ENCODE data around the gene PDZD2.
"Not testable (repeated sequence)": the region's sequence is repeated elsewhere in the genome, so short reads cannot be mapped to it uniquely, and the experiment has no call there.

PDZD2 gene

GRCh38 chr5:32103521-32103920, 464.6 kb downstream of the PDZD2 start:
- DNase-seq (ENCODE audit: low spot score): no peak

GRCh38 chr5:32107291-32107690, 468.4 kb downstream of the PDZD2 start:
- no peak for DNase-seq (ENCODE audit: low spot score)

DNA sequence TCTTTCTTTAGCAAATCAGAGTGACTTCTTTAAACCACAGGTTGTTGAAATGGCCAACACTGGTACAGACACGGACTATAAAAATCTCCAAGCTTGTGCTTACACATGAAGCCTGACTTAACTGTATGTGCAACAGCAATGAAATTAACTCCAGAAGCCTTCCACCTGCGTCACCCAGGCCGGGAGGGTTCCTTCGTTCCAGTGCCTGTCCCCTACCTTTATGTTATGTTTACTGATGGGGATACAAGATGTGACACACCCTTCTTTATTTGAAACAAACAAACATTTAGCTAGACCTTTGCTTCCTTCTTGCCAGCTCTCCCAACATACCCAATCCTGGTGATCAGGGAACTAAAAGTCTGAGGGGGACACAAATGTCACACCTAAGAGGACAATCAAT, 469.2 kb downstream of the PDZD2 start:
- no peak for DNase-seq (ENCODE audit: low spot score)

GRCh38 chr5:32109236-32109635, 470.3 kb downstream of the PDZD2 start:
- peak; percentile 21 for DNase-seq (ENCODE audit: low spot score)

DNA sequence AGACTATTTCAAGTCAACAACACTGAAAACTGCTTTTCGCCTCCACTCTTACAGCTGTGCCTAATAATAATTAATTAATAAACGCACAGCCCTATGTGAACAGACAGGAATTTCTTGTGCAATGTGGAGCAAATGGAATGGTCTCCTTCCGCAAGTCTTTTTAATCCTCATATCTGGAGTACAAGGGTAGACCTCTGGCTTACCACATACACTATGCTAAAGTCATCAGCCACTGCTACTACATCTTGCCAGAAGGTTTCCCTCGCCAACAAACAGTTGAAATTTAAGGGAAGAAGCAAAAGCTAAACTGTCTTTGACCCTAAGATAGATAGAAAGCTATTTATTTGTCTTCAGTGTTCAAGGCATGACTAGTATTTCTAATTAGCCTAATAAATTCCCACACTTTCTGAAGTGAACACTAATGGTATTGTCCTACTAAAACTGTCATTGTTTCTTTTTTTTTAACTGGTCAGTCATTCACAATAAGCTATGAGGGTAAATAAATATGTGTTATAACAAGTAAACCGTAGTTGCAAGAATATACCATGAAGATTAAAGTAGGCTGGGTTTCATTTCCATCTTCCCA, 471.3 kb downstream of the PDZD2 start:
- DNase-seq (ENCODE audit: low spot score): no peak

DNA sequence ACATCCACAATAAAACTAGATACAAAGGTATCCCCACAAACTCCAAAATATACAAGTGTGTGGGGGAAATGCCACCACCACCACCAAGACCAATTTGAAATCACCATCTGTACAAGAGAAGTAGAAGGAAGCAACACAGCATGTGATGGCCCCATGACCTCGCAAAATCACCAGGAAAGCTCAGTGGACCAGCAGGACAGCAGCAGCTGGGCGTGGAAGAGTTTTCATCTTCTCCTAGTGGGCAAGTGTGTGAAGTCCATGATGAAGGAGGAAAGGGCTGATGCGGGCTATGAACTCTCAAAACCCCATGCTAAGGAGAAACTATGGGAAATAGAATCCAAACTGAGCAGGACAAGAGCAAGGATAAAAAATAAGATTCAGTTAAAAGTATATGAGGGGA, 477.1 kb downstream of the PDZD2 start:
- DNase-seq (ENCODE audit: low spot score): no peak

- DNase-seq (ENCODE audit: low spot score): no peak
Measured at GRCh38 chr5:32116574-32117313, 477.8 kb downstream of the PDZD2 start.

DNA sequence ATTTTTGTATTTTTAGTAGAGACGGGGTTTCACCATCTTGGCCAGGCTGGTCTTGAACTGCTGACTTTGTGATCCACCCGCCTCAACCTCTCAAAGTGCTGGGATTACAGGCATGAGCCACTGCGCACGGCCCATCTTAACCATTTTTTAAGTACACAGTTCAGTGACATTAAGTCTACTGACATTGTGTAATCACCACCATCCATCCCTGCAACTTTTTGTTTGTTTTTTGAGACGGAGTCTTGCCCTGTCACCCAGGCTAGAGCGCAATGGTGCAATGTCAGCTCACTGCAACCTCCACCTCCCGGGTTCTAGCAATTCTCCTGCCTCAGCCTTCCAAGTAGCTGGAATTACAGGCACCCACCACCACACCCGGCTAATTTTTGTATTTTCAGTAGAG, 480.0 kb downstream of the PDZD2 start:
- not testable (repeated sequence) for DNase-seq (ENCODE audit: low spot score)

DNA sequence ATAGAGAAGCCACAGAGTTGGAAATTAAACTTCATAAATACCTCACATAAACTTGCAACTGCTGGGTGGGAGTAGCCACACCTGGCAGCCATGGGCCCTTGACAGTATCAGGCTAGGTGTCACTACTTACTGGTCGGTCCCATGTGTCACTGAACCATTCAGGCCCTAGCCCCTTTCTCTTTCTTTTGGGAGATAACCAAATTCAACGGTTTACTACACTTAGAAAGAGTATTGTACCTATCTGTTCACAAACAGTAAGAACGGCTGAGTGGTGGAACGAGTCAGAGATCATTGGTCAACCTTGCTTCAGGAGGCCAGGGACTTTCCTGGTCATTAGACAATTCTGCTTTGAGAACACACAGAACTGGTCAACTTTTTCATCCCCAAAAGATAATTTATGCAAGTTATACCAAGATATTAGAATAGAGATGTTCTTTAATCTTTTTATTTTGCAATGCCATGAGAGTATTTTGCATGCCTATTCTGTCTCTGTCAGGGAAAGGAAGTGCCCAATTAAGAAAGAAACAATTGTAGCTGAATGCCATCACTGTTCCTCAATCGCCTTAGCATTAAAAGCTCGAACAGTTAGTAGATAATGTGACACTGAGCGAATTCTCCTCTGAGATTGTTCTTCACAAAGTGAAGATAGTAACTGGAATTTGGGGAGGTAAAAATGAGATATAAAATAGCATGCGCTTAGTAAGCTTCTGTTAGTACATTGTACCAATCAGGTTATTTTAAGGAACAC, 484.3 kb downstream of the PDZD2 start:
- DNase-seq (ENCODE audit: low spot score): no peak

DNA sequence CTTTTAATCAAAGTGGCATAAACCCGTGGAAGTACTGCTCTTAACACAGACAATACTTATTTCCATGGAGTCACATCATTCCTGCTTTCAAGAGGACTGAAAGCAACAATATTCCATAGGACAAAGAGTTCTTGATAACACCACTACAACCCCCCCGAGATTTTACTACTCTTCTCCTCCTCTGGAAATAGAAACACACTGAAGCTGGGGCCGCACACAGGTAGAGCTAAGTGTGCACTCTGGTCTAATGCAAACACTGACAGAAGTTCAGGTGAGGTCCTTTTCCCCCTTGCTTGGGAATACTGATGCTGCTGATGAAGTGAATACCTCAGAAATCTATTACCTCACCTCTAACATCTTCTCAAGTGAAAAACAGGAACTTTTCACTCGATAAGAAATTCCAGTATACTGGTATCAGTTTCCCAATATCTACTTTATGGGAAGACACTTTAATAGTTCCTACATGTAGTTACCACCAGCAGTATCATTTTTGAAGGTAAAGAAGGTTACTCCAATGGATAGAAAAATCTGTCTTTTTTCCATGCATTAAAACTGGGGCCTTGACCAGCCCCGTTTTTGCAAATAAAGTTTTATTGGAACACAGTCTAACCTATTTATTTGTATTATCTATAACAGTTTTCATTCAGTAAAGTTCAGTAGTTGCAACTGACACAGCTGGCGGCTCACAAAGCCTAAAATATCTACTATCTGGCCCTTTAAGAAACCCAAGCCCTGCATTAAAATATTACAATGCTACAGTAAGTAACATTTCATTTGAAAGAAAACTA, 485.2 kb downstream of the PDZD2 start:
- no peak for DNase-seq (ENCODE audit: low spot score)

GRCh38 chr5:32126691-32127090, 487.8 kb downstream of the PDZD2 start:
- DNase-seq (ENCODE audit: low spot score): no peak

- no peak for DNase-seq (ENCODE audit: low spot score)
Measured at GRCh38 chr5:32127711-32128110, 488.8 kb downstream of the PDZD2 start.

DNA sequence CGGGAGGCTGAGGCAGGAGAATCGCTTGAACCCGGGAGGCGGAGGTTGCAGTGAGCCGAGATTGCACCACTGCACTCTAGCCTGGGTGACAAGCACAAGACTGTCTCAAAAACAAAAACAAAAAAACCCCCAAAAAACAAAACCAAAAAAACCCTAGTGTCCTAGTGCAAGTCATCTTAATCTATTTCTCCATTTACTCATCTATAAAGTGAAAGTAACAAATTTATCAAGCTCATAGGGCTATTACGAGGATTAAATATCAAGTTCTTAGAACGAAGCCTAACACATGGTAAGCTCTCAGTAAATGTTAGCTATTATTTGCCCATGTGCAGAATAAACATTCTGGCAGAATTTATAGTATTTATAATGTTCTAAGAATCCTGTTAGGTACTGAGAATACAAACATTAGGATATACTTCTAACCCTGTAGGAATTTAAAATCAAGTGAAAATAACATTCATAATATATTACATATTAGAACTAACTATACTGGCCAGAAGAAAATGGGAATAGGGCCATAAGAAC, 490.2 kb downstream of the PDZD2 start:
- no peak for DNase-seq (ENCODE audit: low spot score)

GRCh38 chr5:32130865-32131264, 491.9 kb downstream of the PDZD2 start:
- DNase-seq (ENCODE audit: low spot score): peak; percentile 27

DNA sequence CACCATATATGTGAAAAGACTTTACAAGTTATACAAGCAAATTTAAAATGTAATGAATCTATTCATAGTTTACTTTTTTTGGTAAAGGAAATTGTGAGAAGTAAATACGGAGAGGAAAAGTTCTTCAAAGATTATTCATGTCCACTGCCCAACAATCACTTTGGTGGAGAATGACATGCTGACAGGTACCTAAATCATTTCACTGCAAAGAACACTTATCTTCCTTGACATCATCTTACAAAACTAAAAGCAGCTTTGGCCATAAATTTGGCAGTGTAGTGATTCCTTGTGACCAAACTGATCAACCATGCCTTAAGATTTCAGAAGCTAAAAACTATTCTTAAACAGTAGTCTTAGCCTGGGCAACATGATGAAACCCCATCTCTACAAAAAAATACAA, 492.7 kb downstream of the PDZD2 start:
- DNase-seq (ENCODE audit: low spot score): no peak

DNA sequence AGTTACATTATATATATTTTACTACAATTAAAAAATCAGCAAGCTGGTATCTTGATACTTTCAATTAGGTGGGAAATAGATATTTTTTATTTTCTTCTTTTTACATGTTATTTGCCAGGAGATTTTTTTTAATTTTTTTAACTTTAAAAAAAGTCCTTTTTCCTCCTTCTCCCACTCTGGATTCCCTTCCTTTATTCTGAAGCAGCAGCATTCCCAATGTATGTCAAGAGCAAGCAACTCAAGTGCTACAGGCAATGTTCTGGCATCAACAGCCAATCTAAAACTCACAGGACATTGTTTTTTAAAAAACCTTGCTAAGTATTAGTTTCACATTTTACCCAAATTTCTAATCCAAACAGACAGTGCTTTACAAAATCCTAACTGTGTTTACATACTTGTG, 493.8 kb downstream of the PDZD2 start:
- no peak for DNase-seq (ENCODE audit: low spot score)

GRCh38 chr5:32135086-32135485, 496.2 kb downstream of the PDZD2 start:
- DNase-seq (ENCODE audit: low spot score): no peak

DNA sequence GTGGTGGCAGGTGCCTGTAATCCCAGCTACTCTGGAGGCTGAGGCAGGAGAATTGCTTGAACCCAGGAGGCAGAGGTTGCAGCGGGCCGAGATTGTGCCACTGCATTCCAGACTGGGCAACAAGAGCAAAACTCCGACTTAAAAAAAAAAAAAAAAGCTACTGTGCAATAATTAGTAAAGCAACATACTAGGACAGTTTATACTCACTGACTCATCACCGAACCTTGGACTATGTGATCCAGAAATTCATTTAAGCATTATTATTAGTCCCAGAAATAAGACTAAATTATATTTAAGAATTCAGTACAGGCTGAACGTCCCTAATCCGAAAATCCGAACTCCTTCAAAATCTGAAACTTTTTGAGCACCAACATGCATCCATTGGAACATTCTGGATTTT, 497.4 kb downstream of the PDZD2 start:
- DNase-seq (ENCODE audit: low spot score): no peak

DNA sequence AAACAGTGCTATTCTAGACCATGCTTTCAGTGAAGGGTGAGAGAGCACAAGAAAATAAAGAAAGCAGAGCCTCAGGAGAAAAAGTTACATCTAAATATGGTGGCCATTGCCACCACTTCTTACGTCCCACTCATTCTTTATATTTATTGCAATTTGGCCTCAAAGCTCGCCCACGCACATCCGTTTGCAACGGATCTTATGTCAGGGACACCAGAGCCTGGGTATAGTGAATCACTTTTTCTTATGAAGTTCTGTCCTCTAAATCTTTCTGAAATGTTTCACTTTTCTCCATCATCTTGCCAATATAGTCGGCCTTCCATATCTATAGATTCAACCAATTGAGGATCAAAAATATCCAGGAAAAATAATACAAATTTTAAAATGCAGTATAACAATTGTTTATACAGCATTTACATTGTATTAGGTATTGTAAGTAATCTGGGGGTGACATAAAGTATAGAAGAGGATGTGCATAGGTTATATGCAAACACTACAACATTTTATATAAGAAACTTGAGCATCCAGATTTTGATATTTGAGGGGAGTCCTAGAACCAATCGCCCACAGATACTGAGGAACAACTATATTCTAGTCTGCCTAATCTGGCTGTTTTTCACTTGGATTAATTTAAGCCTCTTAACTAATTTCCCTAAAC, 500.0 kb downstream of the PDZD2 start:
- no peak for DNase-seq (ENCODE audit: low spot score)

DNA sequence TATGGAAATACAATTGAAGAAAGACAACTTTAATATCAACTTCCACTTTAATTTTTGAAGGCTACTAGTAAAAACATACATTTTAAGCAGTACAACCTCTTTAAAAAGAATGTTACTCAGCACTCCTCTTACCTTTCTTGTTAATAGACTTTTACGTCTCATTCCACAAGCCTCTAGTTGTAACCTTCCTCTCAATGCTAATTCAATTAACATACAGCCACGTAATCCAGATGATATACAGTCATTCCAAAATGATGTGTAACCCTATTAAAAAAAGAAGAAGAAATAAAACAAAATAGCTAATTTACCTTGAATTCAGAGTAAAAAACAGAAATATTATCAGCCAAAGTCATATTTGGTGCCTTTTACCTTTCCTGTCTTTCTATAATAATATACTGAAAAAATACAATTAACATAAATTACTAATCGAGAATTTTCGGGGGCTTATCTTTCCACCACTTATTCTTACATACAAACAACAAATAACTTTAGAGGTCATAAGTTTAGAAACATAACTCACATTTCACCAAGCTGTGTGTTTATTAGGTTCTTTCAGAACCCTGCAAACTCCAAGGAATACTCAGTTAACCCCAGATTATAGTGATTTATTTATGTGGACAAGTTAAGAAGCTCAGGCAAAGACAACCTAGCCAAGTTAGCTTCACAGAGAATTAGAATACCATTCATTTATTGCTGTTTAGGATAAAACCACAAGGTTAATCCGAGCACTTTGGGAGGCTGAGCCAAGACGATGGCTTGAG, 504.9 kb downstream of the PDZD2 start:
- DNase-seq (ENCODE audit: low spot score): no peak
